Glomerular visceral epithelial cell (primary cell): ENCODE measurements around the gene IFRD2.
A peak's percentile ranks its signal among the peaks of the same experiment; 100 is the strongest.
"Not testable (repeated sequence)": the region's sequence is repeated elsewhere in the genome, so short reads cannot be mapped to it uniquely, and the experiment has no call there.

Experiments used
- DNase-seq: peaks from one replicate; pipeline ENCODE4 v3.0.0-alpha.2; 2016; ENCODE audit errors: extremely low spot score

Gene IFRD2

GRCh38 chr3:50251220-50251619, 41.0 kb downstream of the IFRD2 start:
- peak; percentile 81 for DNase-seq

DNA sequence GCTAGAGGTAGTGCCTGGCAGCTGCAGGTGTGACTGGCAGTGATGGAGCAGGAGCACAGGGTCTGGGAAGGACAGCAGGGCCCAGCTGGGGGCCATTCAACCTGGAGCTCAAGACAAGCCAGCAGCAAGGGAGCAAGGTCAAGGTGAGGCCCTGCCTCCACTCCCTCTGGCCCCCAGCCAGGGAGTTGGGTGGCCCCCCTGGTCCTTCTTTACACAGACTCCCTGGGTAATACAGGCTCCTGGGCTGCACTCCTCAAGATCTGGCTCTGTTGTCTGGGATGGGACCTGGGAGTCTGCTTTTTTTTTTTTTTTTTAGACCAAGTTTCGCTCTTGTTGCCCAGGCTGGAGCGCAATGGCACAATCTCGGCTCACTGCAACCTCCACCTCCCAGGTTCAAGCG, 41.7 kb downstream of the IFRD2 start:
- no peak for DNase-seq

- DNase-seq: no peak
These were observed 42.8 kb downstream of the IFRD2 start for GRCh38 chr3:50249457-50249856.

- no peak for DNase-seq
These were observed 43.8 kb downstream of the IFRD2 start for GRCh38 chr3:50248387-50248786.

- peak; percentile 94 for DNase-seq
These were observed 45.7 kb downstream of the IFRD2 start for GRCh38 chr3:50246517-50246954.

- peak; percentile 92 for DNase-seq
These were observed 46.3 kb downstream of the IFRD2 start for GRCh38 chr3:50245831-50246516.

GRCh38 chr3:50245251-50245745, 46.9 kb downstream of the IFRD2 start:
- no peak for DNase-seq

DNA sequence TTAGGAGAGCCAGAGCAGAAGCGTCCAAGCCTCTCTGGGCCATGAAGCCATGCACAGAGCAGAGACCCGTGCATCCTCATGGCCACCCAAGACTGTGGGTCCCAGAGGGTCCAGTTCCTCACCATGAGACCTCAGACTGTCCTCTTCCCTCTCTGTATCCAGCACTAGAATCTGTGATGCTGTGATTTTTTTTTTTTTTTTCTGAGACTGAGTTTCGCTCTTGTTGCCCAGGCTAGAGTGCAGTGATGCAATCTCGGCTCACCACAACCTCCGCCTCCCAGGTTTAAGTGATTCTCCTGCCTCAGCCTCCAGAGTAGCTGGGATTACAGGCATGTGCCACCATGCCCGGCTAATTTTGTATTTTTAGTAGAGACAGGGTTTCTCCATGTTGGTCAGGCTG, 47.4 kb downstream of the IFRD2 start:
- DNase-seq: not testable (repeated sequence)

DNA sequence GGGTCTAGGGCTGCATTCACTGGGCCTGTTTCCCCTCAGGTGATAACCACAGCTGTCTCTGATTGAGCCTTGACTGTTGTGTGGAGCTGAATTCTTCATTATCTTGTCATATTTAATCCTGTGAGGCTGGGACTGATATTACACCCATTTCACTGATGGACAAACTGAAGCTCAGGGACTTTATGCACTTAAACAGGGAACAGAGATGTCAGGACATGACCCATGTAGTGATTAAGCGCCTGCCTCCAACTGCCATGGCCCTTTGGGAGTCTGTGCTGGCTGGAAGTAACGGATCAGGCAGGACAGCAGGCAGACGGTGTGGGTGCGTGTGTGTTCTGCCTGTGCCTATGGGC, 48.7 kb downstream of the IFRD2 start:
- no peak for DNase-seq

GRCh38 chr3:50242851-50243542, 49.2 kb downstream of the IFRD2 start:
- peak; percentile 82 for DNase-seq

GRCh38 chr3:50242381-50242770, 49.9 kb downstream of the IFRD2 start:
- DNase-seq: no peak

- DNase-seq: no peak
These were observed 50.4 kb downstream of the IFRD2 start for GRCh38 chr3:50241713-50242380.

- no peak for DNase-seq
These were observed 51.1 kb downstream of the IFRD2 start for GRCh38 chr3:50241163-50241562.

GRCh38 chr3:50239649-50240048, 52.6 kb downstream of the IFRD2 start:
- DNase-seq: no peak

GRCh38 chr3:50238549-50239026, 53.6 kb downstream of the IFRD2 start:
- peak; percentile 53 for DNase-seq

DNA sequence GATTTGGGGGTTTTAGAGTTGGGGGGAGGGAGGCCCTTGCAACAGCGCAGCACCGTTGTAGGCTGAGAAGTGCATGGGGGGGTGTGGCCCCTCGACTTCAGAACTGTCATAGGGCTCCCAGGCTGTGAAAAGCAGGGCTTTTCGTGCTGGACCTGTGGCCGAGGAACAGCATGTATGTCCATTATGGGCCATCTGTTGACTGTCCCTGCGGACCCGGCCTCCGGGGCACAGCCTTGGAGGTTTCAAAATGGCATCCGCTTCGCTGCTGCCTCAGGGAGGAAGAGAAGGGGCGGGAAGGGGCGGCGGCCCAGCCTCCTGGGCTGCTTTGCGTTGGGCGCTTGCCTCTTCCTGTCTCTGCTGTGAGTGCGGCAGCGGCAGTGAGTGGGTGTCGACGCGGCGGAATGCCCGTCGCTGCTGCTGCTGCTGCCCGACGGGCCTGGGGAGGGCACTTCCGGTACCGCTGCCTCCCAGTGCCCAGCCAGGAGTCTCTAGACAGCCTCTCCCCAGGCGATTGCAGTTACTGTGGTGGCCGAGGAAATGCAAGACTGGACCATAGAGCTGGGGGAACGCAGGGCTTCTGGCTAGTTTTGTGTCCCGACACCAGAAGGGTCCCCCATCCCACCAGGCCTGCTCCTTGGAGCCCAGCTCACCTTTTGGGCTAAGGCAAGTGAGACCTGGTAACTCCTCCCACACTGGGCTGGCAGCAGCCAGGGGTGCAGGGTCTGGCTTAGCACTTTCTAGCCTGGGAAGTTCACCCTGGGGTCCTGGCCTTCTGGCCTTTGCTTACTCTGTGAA, 54.3 kb downstream of the IFRD2 start:
- DNase-seq: peak; percentile 87
